HG03571 (cell line): Measurements from ENCODE around the gene DRAM2.
"Not testable (repeated sequence)": the region's sequence is repeated elsewhere in the genome, so short reads cannot be mapped to it uniquely, and the experiment has no call there.

Source experiments
- ATAC-seq: cut with Tn5 transposase; IDR thresholded peaks from one replicate; pipeline ENCODE4 v1.9.1; 2021; ENCODE audit not compliant: unreplicated experiment

Gene DRAM2

GRCh38 chr1:111082421-111083203, 57.3 kb downstream of the DRAM2 start:
- no peak for ATAC-seq

- ATAC-seq, result not testable (repeated sequence)
Observed at GRCh38 chr1:111079329-111079728, 60.6 kb downstream of the DRAM2 start.

GRCh38 chr1:111077312-111077711, 62.6 kb downstream of the DRAM2 start:
- not testable (repeated sequence) for ATAC-seq
